Loucy (cell line): ENCODE data around the gene SEMA6B.

ENCODE experiments used
- H2AFZ ChIP-seq: fragments of 200-600 bp; sonication (generic); 2 replicates; pipeline ENCODE4 v1.6.0; 2016; ENCODE audit warnings: antibody characterized with exemption, mild to moderate bottlenecking, low read length, moderate library complexity
- H3F3A ChIP-seq: fragments of 200-600 bp; 2 replicates; pipeline ENCODE4 v1.6.0; 2016; ENCODE audit warnings: antibody characterized with exemption, low read depth, mild to moderate bottlenecking
- H3K27me3 ChIP-seq: fragments of 200-600 bp; sonication (generic); 2 replicates; pipeline ENCODE4 v1.6.1; 2014; ENCODE audit warnings: low read length, mild to moderate bottlenecking; ENCODE audit not compliant: insufficient read depth, poor library complexity, severe bottlenecking
- H3K36me3 ChIP-seq: fragments of 200-600 bp; sonication (generic); 2 replicates; pipeline ENCODE4 v1.6.1; 2016; ENCODE audit warnings: low read length; ENCODE audit not compliant: insufficient read depth
- H3K4me1 ChIP-seq: fragments of 200-600 bp; sonication (generic); 2 replicates; pipeline ENCODE4 v1.5.1; 2014; ENCODE audit warnings: low read length, mild to moderate bottlenecking; ENCODE audit not compliant: insufficient read depth, poor library complexity, severe bottlenecking
- H3K4me2 ChIP-seq: fragments of 200-600 bp; sonication (generic); 2 replicates; pipeline ENCODE4 v1.6.0; 2014; ENCODE audit warnings: antibody characterized with exemption, low read length, low read depth, mild to moderate bottlenecking; ENCODE audit not compliant: poor library complexity, severe bottlenecking
- H3K4me3 ChIP-seq: fragments of 200-600 bp; sonication (generic); 2 replicates; pipeline ENCODE4 v1.5.1; 2014; ENCODE audit warnings: low read length, mild to moderate bottlenecking, mixed read lengths; ENCODE audit not compliant: poor library complexity, severe bottlenecking
- H3K79me2 ChIP-seq: fragments of 200-600 bp; sonication (generic); 2 replicates; pipeline ENCODE4 v1.6.1; 2014; ENCODE audit warnings: low read length; ENCODE audit not compliant: insufficient read depth
- H3K9ac ChIP-seq: fragments of 200-600 bp; sonication (generic); 2 replicates; pipeline ENCODE4 v1.6.0; 2014; ENCODE audit warnings: mild to moderate bottlenecking, low read depth, low read length, moderate library complexity; ENCODE audit not compliant: poor library complexity, severe bottlenecking
- H3K9me2 ChIP-seq: fragments of 200-600 bp; sonication (generic); replicated peaks from 2 replicates; pipeline ENCODE4 v1.6.1; 2016; ENCODE audit warnings: low read depth, low read length, mixed read lengths
- H3K9me3 ChIP-seq: fragments of 200-600 bp; sonication (generic); 2 replicates; pipeline ENCODE4 v1.6.1; 2014; ENCODE audit warnings: mild to moderate bottlenecking, antibody characterized with exemption, low read length, low read depth; ENCODE audit not compliant: insufficient read depth
- H4K20me1 ChIP-seq: fragments of 200-600 bp; sonication (generic); 2 replicates; pipeline ENCODE4 v1.6.0; 2014; ENCODE audit warnings: antibody characterized with exemption, low read length, mild to moderate bottlenecking; ENCODE audit not compliant: insufficient read depth, poor library complexity, severe bottlenecking
- EZH2phosphoT487 ChIP-seq: fragments of 200-600 bp; IDR thresholded peaks from 2 replicates; pipeline ENCODE4 v1.6.1; 2018; ENCODE audit warnings: antibody characterized with exemption, mild to moderate bottlenecking, moderate library complexity, borderline replicate concordance
- TF ChIP-seq, protein P1 (sequence below): fragments of 200-600 bp; sonication (generic); conservative IDR thresholded peaks from 2 replicates; pipeline ENCODE4 v1.5.1; 2014; ENCODE audit warnings: mild to moderate bottlenecking, antibody characterized with exemption, low read length

The SEMA6B gene

DNA sequence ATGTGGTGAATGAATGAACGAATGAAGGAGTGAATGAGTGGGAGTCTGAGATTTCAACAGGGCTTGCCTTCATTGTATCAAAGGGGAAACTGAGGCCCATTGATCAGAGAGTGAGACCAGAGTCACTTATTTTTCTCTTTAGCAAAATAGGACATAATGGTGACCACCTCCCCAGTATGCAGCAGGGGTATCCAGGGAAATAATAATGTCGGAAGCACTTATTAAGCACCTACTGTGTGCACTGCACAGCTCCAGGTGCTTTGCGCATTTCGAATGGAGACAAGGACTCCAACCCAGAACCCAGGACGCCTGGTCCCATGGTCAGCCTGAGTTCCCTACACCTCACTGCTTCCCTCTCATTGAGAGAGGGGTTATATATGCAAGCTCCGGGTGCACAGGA lies 26.8 kb upstream of the SEMA6B start:
- Histone ChIP-seq H3K4me2 (no peak overlapping the region), H3K79me2 (no peaks in the 10 kb centered on the region), H3K27me3 (no peaks in the 10 kb centered on the region), H2AFZ (no peak overlapping the region), H4K20me1 (no peaks in the 10 kb centered on the region), H3K9me3 (no peaks in the 10 kb centered on the region), H3K36me3 (no peaks in the 10 kb centered on the region), H3K4me1 (peaks cover 5% of the 10 kb centered on the region), H3K9me2 (no peaks in the 10 kb centered on the region), H3F3A (no peaks in the 10 kb centered on the region), H3K4me3 (no peak overlapping the region), H3K9ac (no peak overlapping the region)
- no peak for TF ChIP-seq EZH2phosphoT487
- TF ChIP-seq, protein P1, sequence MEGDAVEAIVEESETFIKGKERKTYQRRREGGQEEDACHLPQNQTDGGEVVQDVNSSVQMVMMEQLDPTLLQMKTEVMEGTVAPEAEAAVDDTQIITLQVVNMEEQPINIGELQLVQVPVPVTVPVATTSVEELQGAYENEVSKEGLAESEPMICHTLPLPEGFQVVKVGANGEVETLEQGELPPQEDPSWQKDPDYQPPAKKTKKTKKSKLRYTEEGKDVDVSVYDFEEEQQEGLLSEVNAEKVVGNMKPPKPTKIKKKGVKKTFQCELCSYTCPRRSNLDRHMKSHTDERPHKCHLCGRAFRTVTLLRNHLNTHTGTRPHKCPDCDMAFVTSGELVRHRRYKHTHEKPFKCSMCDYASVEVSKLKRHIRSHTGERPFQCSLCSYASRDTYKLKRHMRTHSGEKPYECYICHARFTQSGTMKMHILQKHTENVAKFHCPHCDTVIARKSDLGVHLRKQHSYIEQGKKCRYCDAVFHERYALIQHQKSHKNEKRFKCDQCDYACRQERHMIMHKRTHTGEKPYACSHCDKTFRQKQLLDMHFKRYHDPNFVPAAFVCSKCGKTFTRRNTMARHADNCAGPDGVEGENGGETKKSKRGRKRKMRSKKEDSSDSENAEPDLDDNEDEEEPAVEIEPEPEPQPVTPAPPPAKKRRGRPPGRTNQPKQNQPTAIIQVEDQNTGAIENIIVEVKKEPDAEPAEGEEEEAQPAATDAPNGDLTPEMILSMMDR, result no peak

DNA sequence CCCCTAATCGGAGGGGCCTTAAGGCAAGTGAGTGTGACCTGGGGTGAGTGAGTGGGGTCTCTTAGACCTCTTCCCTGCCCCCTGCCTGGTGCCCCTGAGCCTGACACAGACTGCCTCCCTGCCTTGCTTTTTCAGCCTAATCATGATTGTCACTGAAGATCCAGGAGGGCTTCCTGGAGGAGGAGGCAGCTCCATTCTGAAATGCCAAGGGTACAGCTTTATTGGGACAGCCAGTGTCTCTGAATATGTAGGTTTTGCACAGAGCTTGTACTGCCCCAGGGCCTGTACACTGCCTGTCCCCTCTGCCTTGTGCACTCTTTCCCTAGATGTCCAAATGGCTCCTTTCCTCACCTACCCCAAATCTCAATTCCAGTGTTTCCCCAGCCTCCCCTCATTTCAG lies 26.1 kb upstream of the SEMA6B start:
- peaks cover 8% of the 10 kb centered on the region for H3K4me1 ChIP-seq
- H3K9me2 ChIP-seq, result no peaks in the 10 kb centered on the region
- no peaks in the 10 kb centered on the region for H3K27me3 ChIP-seq
- H3K4me2 ChIP-seq, result no peak overlapping the region
- H2AFZ ChIP-seq, result no peak overlapping the region
- H3K79me2 ChIP-seq, result no peaks in the 10 kb centered on the region
- no peaks in the 10 kb centered on the region for H3F3A ChIP-seq
- TF ChIP-seq, protein P1, result no peak
- TF ChIP-seq EZH2phosphoT487, result no peak
- H3K9ac ChIP-seq, result no peak overlapping the region
- H4K20me1 ChIP-seq, result no peaks in the 10 kb centered on the region
- H3K4me3 ChIP-seq, result no peak overlapping the region
- H3K36me3 ChIP-seq, result no peaks in the 10 kb centered on the region
- no peaks in the 10 kb centered on the region for H3K9me3 ChIP-seq

DNA sequence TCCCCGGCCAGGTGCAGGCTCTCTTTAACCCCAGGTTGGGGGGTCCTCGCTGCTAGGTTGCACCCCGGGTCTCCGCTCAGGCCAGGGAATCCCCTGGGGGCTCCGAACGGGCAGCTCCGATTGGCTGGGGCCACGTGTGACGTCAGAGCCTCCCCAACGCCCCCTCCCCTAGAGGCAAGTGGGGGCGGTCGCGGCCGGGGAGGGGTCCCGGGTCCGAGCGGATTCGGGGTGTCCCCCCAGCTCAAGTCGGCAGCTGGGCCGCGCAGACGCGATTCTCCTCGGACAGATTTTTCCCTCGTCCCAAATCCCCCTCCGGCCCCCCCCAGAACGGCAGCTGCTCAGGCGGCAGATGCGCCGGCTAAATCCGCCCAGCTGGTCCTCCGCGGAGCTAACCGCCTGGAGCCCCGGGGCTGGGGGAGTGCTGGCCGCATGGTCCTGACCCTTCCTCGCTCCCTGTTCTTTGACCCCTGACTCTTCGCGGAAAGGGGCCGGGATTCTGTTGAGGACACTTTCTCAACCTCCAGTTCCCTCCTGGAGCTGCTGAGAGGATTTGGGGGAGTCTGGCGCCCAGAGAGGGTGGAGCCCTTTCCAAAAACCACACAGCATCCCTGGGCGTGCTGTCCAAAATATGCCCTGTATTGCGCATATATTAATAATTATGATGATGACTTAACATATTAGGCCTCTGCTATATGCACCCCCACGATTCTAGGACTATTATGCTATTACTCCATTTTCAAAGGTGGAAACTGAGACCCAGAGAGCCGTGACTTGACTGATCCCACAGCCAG lies 25.4 kb upstream of the SEMA6B start:
- H3K4me2 ChIP-seq, result peak overlapping the region; percentile 74
- peaks cover 8% of the 10 kb centered on the region for H3K4me1 ChIP-seq
- H2AFZ ChIP-seq, result peak overlapping the region; percentile 77
- H4K20me1 ChIP-seq, result no peaks in the 10 kb centered on the region
- no peaks in the 10 kb centered on the region for H3F3A ChIP-seq
- no peaks in the 10 kb centered on the region for H3K79me2 ChIP-seq
- peak overlapping the region; percentile 70 for H3K4me3 ChIP-seq
- TF ChIP-seq, protein P1, result no peak
- no peak for TF ChIP-seq EZH2phosphoT487
- H3K27me3 ChIP-seq, result no peaks in the 10 kb centered on the region
- no peak overlapping the region for H3K9ac ChIP-seq
- H3K36me3 ChIP-seq, result no peaks in the 10 kb centered on the region
- H3K9me2 ChIP-seq, result no peaks in the 10 kb centered on the region
- H3K9me3 ChIP-seq, result no peaks in the 10 kb centered on the region
